HG02938 (cell line): Measurements from ENCODE around the gene MTA2.

Experiments
- ATAC-seq: cut with Tn5 transposase; IDR thresholded peaks from one replicate; pipeline ENCODE4 v1.9.1; 2021; ENCODE audit warnings: mild to moderate bottlenecking, moderate library complexity; ENCODE audit not compliant: unreplicated experiment

The MTA2 gene

DNA sequence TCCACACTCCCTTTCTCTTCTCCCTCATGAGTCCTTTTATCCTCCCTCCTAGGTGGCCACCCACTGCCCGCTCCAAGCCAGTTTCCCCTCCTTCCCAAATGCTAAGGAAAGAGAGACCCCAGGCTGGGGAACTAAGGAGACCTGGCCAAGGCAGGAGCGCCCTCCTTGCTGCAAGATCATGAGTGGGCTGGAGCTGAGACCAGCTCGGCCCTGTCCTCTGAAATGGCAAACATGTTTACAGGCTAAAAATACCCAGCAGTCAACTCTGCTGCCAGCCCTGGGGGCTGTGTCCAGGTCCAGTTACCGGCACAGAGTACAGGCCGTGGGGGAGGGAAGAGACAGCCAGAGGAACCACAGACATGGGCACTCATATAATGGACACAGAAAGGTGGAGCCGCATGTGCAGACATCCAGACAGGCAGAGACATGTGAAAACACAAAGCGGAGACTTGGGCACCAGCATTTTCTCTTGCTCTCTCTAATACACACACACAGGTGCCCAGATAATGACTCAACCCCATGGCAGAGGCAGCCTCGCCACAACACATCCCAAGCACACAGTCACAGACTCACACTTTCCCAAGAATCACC, 53.9 kb downstream of the MTA2 start:
- no peak for ATAC-seq

DNA sequence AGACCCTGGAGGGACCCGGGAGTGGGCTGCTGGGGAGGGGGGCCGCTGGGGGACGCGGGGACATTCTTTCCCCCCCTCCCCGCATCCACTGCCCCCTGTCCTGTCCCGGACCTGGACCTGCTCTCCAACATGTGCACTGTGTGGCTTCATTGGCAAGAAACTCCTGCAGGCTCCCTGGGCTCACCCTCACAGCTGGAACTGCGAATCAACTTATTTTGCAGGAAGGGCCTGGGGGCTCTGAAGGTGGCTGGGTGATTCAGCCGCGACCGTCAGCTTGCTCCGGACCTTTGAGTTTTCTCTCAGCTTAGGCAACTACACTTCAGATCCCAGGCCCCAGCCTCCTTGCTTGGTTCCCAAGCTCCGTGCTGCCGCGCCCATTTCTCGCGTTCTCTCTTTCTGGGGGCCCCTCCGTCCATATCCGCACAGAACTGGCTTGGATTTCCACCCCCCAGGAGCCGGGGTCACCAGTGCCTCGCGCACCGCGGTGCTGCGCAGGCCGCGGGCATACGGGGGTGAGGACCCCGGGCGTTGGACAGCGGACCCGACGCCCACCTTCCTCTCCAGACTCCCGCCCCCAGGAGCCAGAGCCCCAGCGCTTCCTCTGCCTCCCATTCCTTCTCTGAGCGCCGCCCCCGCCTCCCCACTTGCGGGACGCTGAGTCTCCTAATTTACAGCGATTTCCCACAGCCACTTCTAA, 54.6 kb downstream of the MTA2 start:
- no peak for ATAC-seq

GRCh38 chr11:62546244-62546928, 55.3 kb downstream of the MTA2 start, which contains the start of gene AHNAK:
AHNAK (minus strand) TSS chr11:62546806; CDS start chr11:62536098, 10,708 bp downstream.
- no peak for ATAC-seq

DNA sequence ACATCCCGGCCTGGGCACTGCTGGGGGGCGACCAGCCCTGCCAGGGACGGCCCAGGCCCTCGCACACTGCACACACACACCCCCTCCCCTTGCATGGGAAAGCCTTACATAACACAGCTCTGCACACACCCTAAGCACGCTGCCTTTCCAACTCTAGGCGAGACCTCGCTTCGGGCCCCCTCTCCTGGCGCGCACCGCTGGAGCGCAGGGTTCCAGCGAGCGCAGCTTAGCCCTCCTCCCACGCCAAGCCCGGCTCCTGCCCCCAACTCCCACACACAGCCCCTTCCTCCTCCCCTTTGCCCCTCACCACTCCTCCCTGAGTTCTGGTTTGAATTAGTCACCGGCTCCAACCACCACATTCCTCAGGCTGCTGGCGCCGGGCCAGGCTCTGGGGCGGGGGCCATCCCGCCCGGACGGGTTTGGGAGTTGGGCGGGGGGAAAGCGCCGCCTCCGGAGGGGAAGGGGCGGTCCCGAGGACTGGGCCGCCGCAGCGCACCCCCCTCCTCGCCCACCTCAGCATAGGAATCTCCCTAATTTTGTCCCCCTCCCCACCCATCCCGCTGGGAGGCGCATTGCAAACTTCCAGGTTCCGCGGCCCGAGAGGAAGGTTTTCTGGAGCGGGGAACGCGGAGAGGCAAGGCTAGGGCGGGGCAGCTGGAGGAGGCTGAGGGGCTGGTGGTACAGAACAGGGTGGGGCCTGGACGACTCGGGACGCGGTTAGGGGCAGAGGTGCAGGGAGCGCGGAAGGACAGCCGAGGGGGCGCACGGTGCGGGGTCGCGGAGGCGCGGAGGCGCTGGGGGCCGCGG, 56.0 kb downstream of the MTA2 start:
- ATAC-seq: no peak

- no peak for ATAC-seq
Measured at GRCh38 chr11:62544581-62545436, 56.9 kb downstream of the MTA2 start.

DNA sequence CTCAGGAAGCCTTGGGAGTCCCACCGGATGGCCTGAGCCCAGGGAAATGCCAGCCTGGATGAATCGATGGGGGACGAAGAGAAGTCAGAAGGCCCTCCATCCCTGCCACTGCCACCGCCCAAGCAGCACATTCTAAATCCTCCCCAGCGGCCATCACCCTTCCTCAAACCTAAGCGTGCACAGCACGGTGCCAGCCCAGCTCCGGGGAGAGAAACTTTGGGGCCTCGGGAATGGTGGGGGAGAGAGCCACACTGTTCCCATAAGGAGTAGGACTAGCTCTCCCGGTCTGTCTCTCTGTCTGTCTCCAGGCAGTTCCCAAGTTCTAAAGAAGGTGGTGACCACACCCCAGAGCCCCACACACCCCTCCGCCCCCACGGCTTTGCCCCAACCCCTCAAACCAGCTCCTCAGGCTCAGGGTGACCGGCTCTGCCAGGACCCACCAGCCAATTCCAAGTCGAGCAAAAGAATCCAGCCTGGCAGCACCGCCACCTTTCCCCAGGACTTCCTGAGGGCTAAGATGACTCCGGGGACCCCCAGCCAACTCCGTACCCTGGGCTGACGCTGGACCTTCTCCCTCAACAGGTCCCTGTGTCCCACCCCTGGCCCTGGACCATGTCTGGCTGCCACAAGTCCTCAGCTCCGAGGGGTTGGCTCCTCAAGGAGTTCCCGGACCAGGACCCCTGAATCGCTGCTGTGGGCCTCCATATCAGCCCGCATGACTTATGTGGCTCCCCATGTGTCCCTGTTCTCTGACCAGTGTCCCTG, 57.8 kb downstream of the MTA2 start:
- no peak for ATAC-seq
